LNCaP clone FGC (cell line): ENCODE data around the gene SEBOX.
"Not testable (repeated sequence)": the region's sequence is repeated elsewhere in the genome, so short reads cannot be mapped to it uniquely, and the experiment has no call there.

Experiments used
- DNase-seq: peaks from one replicate; pipeline ENCODE4 v3.0.0-alpha.2; 2011; ENCODE audit warnings: low read depth
- H3K4me3 ChIP-seq: 2 replicates; pipeline ENCODE4 v1.5.1; 2011; ENCODE audit warnings: mild to moderate bottlenecking, low read depth, low read length, control low read depth
- CTCF ChIP-seq: IDR thresholded peaks from 2 replicates; pipeline ENCODE4 v1.5.1; 2012; ENCODE audit warnings: mild to moderate bottlenecking; ENCODE audit not compliant: control insufficient read depth, insufficient read depth; ENCODE audit errors: extremely low read depth

SEBOX gene

GRCh38 chr17:28344011-28344410 is 21.0 kb downstream of the SEBOX start:
- no peak for DNase-seq
- H3K4me3 ChIP-seq: no peak overlapping the region
- no peak for TF ChIP-seq CTCF

- no peak for DNase-seq
- H3K4me3 ChIP-seq: no peak overlapping the region
- TF ChIP-seq CTCF: no peak
Measured at GRCh38 chr17:28343491-28343932, 21.5 kb downstream of the SEBOX start.

DNA sequence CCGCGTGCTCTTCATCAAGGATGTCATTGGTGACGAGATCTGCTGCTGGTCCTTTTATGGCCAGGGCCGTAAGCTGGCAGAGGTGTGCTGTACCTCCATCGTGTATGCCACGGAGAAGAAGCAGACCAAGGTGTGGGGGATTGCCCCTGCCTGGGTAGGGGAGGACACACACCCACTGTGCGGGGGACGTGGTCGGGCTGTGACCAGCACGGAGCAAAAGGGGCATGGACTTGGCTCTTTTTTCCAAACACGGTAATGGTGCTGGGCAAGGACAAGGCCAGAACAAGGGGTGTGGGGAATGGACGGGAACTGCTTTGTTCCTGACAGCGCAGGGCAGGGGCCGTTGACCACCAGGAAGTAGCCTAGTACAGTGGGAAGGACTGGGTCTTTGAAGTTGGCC is 22.7 kb downstream of the SEBOX start:
- no peak for TF ChIP-seq CTCF

DNA sequence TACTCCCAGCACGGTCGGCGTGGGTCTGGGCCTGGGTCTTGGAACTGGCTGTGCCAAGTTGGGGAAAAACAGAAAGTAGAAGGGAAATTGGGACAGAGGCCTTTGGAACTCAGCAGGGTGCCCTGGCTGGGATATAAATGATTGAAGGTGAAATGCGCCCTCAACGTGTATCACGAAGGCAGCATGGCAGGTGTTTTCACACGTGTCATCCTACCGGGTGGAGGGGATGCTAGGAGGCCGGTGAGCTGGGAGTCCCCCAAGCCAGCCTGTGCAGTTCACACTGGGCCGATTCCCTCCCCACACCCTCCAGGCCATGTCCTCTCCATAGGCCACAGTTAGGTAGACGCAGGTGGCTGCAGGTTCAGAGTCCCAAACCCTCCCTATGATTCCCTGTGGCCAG is 23.5 kb downstream of the SEBOX start:
- no peak overlapping the region for H3K4me3 ChIP-seq
- no peak for DNase-seq
- no peak for TF ChIP-seq CTCF

More for the DNA sequence above, 22.7 kb downstream of the SEBOX start:
- DNase-seq: no peak
- no peak overlapping the region for H3K4me3 ChIP-seq

DNA sequence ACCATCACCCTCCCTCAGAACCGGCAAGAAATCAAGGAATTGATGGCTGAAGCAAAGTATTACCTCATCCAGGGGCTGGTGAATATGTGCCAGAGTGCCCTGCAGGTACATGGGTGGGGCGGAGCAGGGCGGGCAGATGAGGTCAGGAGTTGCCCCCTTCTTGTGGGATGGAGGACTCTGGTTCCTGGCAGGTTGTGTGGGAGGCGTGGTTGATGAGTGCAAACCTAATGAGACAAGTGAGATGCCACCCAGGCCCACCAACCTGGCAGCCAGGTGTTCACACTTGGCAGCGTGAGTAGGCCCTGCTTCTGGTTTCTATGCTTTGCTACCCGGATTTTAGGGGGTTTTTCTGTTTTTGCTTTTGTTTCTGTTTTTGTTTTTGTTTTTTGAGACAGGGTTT is 24.6 kb downstream of the SEBOX start:
- H3K4me3 ChIP-seq: no peak overlapping the region
- no peak for TF ChIP-seq CTCF
- no peak for DNase-seq

DNA sequence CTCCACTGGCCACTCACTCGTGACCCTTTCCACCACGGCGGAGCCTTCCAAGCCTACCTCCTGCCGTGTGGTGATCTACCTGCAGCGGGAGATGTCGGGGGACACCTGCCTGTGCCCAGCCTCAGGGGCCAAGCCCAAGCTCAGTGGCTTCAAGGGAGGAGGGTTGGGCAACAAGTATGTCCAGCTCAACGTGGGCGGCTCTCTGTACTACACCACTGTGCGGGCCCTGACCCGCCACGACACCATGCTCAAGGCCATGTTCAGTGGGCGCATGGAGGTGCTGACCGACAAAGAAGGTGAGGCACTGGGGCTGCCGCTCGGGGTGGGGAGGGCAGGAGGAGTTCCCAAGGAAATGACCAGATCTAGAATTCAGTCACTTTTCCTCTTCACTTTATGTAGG is 25.6 kb downstream of the SEBOX start:
- DNase-seq: no peak
- TF ChIP-seq CTCF: no peak
- no peak overlapping the region for H3K4me3 ChIP-seq

DNA sequence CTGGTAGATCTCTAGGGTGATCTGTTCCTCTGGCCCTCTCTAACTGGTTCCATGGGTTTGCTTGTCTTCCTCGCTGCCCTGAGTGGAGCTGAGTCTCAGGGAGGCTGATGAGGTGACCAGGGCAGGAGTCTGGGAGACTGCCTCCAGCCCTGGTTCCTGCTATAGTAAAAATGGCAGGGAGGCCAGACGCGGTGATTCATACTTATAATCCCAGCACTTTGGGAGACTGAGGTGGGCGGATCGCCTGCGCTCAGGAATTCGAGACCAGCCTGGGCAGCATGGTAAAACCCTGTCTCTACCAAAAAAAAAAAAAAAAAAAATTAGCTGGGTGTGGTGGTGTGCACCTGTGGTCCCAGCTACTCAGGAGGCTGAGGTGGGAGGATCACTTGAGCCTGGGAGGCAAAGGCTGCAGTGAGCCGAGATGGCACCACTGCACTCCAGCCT is 26.2 kb downstream of the SEBOX start:
- not testable (repeated sequence) for DNase-seq, H3K4me3 ChIP-seq
